Psoas muscle (tissue), 8 donors: ENCODE measurements around the gene ST8SIA5. TPM values are rescaled to one million over a fixed set of nuclear protein-coding genes. Genes with fewer than 3 reads are reported as not detected.
A peak's percentile ranks its signal among the peaks of the same experiment; 100 is the strongest.

Experiments
- ATAC-seq, 4 donors: fragments of 200-7000 bp; cut with Tn5 transposase; one replicate each; pipeline ENCODE4 v1.9.1; 2020; ENCODE audit warnings: moderate library complexity in 3 of 4, mild to moderate bottlenecking in 2 of 4
- DNase-seq, 2 donors: peaks; one replicate each; pipeline ENCODE4 v3.0.0-alpha.2; 2020
- H3K27ac ChIP-seq: fragments of 200-600 bp; one replicate; pipeline ENCODE4 v1.8.0; 2022
- H3K27me3 ChIP-seq, 3 donors: fragments of 200-600 bp in 1 of 3; one replicate each; pipeline versions ENCODE4 v1.6.1 to v1.8.0; 2013 to 2022; ENCODE audit warnings: low read length in 2 of 3, mild to moderate bottlenecking in 2 of 3, moderate library complexity in 1 of 3; ENCODE audit not compliant: insufficient read depth in 3 of 3
- H3K36me3 ChIP-seq, 2 donors: fragments of 200-600 bp in 1 of 2; one replicate each; pipeline versions ENCODE4 v1.6.1 to v1.8.0; 2013 to 2022; ENCODE audit warnings: low read depth in 1 of 2, mild to moderate bottlenecking in 1 of 2, moderate library complexity in 1 of 2; ENCODE audit not compliant: insufficient read depth in 1 of 2
- H3K4me1 ChIP-seq: fragments of 200-600 bp; one replicate; pipeline ENCODE4 v1.8.0; 2022
- H3K4me3 ChIP-seq: fragments of 200-600 bp; one replicate; pipeline ENCODE4 v1.8.0; 2022; ENCODE audit warnings: mild to moderate bottlenecking
- H3K9me3 ChIP-seq: fragments of 200-600 bp; one replicate; pipeline ENCODE4 v1.8.0; 2022
- WGBS, 3 donors: extraction: QIAGEN DNeasy Blood & Tissue Kit; methylation state at CpG; one replicate each; pipeline versions ENCODE4 v1.1.6 to v1.1.7; 2013; 5-methylcytosine and 5-hydroxymethylcytosine counted together
- intact Hi-C, 2 donors: fragments of 100-400 bp; cut with DNase I; formaldehyde crosslinking; loops; one replicate each; pipeline versions ENCODE4 v1.11.0 to v1.14.2; 2022
- polyA plus RNA-seq, 3 donors: library from polyadenylated mRNA; stranded (reverse); fragments of 200-250 nt; gene quantifications; one replicate each; pipeline ENCODE4 v1.2.3, GENCODE V29; 2013
- total RNA-seq, 4 donors: library from RNA; stranded (reverse); fragmentation: NEBNext Ultra II Directional in 2 of 4; extraction: Animal tissue kit (Norgen Biotek cat#: 25700) in 2 of 4; gene quantifications; one replicate each; pipeline versions ENCODE4 v1.2.1 to v1.2.4, GENCODE V29; 2021 to 2023
- TF ChIP-seq, protein P1 (sequence below): fragments of 200-600 bp; IDR thresholded peaks from one replicate; pipeline ENCODE4 v1.8.0; 2022; ENCODE audit warnings: antibody characterized with exemption
- donor health status: healthy with polysubstance abuse.
- donor health status: DM: no; HTN: no; CAD: no; lungs with moderate emphysema.
- donor health status: Bipolar disorder and iron deficiency.
- donor health status: healthy.
- donor health status: DM: yes; HTN: yes; CAD: no.
- donor health status: DM: no; HTN: no; CAD: no.
- donor health status: DM: no; HTN: no; CAD: no.
- donor health status: DM: yes; HTN: yes; CAD: no.

The ST8SIA5 gene
- total and polyA plus RNA-seq, 7 donors, result 1.8 to 9.9 (median 3.2) TPM

DNA sequence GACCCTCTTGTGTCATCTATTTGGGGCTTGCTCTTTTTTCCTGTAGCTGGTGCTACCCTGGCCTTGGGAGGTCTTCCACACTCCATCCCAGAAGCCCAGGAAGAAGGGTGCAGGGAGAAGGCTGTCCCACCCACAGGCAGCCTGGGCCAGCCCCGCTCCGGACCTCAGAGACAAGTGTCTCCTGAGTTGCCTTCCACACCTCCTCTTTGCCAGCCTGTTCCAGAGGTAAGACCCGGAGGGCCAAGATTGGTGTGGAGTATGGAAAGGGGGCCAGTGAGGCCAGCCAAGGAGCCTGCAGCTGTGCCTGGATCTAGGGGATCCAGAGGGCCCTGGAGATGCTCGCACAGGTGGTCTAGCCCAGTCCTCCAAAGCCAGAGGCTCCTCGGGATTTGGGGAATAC, 40.5 kb downstream of the ST8SIA5 start:
- intact Hi-C loops, result no loop called here
- Histone ChIP-seq H3K4me3 (no peak overlapping the region), H3K27ac (no peak overlapping the region), H3K27me3 (no peaks in the 10 kb centered on the region), H3K4me1 (peaks cover 35% of the 10 kb centered on the region), H3K36me3 (no peaks in the 10 kb centered on the region), H3K9me3 (no peaks in the 10 kb centered on the region)
- TF ChIP-seq, protein P1, sequence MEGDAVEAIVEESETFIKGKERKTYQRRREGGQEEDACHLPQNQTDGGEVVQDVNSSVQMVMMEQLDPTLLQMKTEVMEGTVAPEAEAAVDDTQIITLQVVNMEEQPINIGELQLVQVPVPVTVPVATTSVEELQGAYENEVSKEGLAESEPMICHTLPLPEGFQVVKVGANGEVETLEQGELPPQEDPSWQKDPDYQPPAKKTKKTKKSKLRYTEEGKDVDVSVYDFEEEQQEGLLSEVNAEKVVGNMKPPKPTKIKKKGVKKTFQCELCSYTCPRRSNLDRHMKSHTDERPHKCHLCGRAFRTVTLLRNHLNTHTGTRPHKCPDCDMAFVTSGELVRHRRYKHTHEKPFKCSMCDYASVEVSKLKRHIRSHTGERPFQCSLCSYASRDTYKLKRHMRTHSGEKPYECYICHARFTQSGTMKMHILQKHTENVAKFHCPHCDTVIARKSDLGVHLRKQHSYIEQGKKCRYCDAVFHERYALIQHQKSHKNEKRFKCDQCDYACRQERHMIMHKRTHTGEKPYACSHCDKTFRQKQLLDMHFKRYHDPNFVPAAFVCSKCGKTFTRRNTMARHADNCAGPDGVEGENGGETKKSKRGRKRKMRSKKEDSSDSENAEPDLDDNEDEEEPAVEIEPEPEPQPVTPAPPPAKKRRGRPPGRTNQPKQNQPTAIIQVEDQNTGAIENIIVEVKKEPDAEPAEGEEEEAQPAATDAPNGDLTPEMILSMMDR, result no peak
- 91 to 99% (median 95%) methylated on average over 5 of the region's 5 CpGs for WGBS, 3 donors
- no peak for ATAC-seq
- no peak for DNase-seq

- no peak for DNase-seq
- no peaks in the 10 kb centered on the region for H3K9me3 ChIP-seq
- H3K4me3 ChIP-seq, result no peak overlapping the region
- TF ChIP-seq, protein P1, result no peak
- no peaks in the 10 kb centered on the region for H3K36me3 ChIP-seq
- WGBS, 3 donors, result 75 to 81% (median 78%) methylated on average over 5 of the region's 5 CpGs
- H3K27ac ChIP-seq, result no peak overlapping the region
- intact Hi-C loops, result no loop called here
- peaks cover 44% of the 10 kb centered on the region for H3K4me1 ChIP-seq
- no peak for ATAC-seq
- no peaks in the 10 kb centered on the region for H3K27me3 ChIP-seq
Observed at GRCh38 chr18:46715062-46715461, 41.8 kb downstream of the ST8SIA5 start.

DNA sequence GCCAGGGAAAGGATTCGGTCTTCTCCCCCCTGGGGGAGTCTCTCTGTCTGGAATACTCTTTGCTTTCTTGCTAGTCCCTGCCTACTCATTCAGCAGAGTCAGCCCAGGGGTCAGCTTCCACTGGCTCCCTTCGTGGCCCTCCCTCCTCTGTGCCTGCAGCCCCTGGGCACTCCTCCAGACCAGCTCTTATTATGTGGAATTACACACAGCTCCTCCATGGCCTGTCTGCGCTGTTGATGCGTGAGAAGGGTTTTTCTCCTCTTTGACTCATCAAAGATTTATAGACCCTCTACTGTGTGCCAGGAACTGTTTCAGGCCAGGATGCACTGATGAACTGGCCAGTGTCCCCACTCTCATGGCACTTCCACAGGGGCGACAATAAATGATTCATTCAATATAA, 44.4 kb downstream of the ST8SIA5 start:
- Histone ChIP-seq H3K9me3 (no peaks in the 10 kb centered on the region), H3K27ac (peak overlapping the region; percentile 91), H3K27me3 (no peaks in the 10 kb centered on the region), H3K36me3 (no peaks in the 10 kb centered on the region), H3K4me3 (no peak overlapping the region), H3K4me1 (peaks cover 34% of the 10 kb centered on the region)
- WGBS, 3 donors, result 12 to 18% (median 12%) methylated on average over 5 of the region's 5 CpGs
- intact Hi-C loops, result loop anchor here (2.0 to 5.0 kb wide), 2 partner anchors 42 to 45 kb away; partner anchors contain the start of gene ST8SIA5 (in 1 of the 2)
- ATAC-seq, result peak; percentile 48 to 76 (median 64)
- DNase-seq, result peak; percentile 34 to 73
- TF ChIP-seq, protein P1, result no peak

DNA sequence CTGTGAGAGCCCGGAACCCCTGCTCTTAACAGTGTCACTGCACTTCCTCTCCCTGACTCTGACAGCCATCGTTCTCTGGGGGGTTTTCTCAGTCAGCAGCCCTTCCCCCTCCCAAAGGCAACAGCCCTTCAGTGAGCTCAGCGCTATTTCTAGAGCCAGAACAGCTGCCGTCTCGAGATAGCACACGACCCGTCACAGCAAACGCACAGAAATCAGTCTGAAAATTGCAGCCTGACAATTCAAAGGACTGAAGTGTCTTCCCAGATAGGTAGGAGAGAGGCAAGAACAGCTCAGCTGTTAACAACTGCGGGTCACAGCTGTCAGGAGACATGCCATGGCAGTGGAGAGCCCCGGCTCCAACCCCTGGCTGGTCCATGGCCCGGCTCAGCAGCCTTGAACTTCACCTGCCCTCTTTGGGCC, 45.4 kb downstream of the ST8SIA5 start:
- intact Hi-C loops, result loop anchor here in 1 of 2 donors (5.0 kb wide), 1 partner anchor 46 kb away; the partner anchor contains the start of gene ST8SIA5
- ATAC-seq (peak; percentile 82 to 91 (median 86)), DNase-seq (peak; percentile 38 to 75)
- Histone ChIP-seq H3K4me1 (peaks cover 43% of the 10 kb centered on the region), H3K27ac (peak overlapping the region; percentile 91), H3K4me3 (peak overlapping the region; percentile 27), H3K36me3 (no peaks in the 10 kb centered on the region), H3K27me3 (no peaks in the 10 kb centered on the region), H3K9me3 (no peaks in the 10 kb centered on the region)
- 4 to 12% (median 8%) methylated on average over 11 of the region's 11 CpGs for WGBS, 3 donors
- TF ChIP-seq, protein P1, result no peak

- H3K9me3 ChIP-seq, result no peaks in the 10 kb centered on the region
- 46 to 54% (median 48%) methylated on average over 3 of the region's 3 CpGs for WGBS, 3 donors
- H3K27ac ChIP-seq, result peak overlapping the region; percentile 46
- intact Hi-C loops, result no loop called here
- H3K4me1 ChIP-seq, result peaks cover 47% of the 10 kb centered on the region
- ATAC-seq, result peak in 3 of 4 donors; percentile 23 to 51 (median 26)
- no peak for DNase-seq
- TF ChIP-seq, protein P1, result no peak
- H3K27me3 ChIP-seq, result no peaks in the 10 kb centered on the region
- no peak overlapping the region for H3K4me3 ChIP-seq
- H3K36me3 ChIP-seq, result no peaks in the 10 kb centered on the region
Observed at GRCh38 chr18:46706968-46707367, 49.9 kb downstream of the ST8SIA5 start.
